HepG2 (cell line): ENCODE measurements around the gene DTYMK. TPM values are rescaled to one million over a fixed set of nuclear protein-coding genes. Genes with fewer than 3 reads are reported as not detected.

Experiments
- ASH2L ChIP-seq: fragments of 300-600, 200-600 bp; sonication (generic); IDR thresholded peaks from 2 replicates; pipeline ENCODE4 v1.7.0; 2017; ENCODE audit warnings: low read depth, mild to moderate bottlenecking, moderate library complexity, mixed read lengths, low read length; ENCODE audit not compliant: insufficient read length
- CCAR2 ChIP-seq: fragments of 200-400 bp; formaldehyde crosslinking; optimal IDR thresholded peaks from 2 replicates; pipeline ENCODE3; 2018; ENCODE audit warnings: low read depth, mild to moderate bottlenecking, low read length, moderate library complexity
- HMG20A ChIP-seq: IDR thresholded peaks from 2 replicates; pipeline ENCODE4 v1.6.1; 2016; ENCODE audit warnings: borderline replicate concordance
- HOXD1 ChIP-seq: sonication (generic); formaldehyde crosslinking; IDR thresholded peaks from 2 replicates; pipeline ENCODE4 v1.5.0; 2020; ENCODE audit warnings: missing genetic modification reagents
- KAT7 ChIP-seq: IDR thresholded peaks from 2 replicates; pipeline ENCODE4 v1.6.1; 2018; ENCODE audit warnings: borderline replicate concordance, missing compliant biosample characterization
- KDM4B ChIP-seq: sonication (generic); formaldehyde crosslinking; IDR thresholded peaks from 2 replicates; pipeline ENCODE4 v1.4.0; 2020; ENCODE audit warnings: missing genetic modification reagents
- KMT2B ChIP-seq: IDR thresholded peaks from 2 replicates; pipeline ENCODE4 v1.6.1; 2016; ENCODE audit warnings: missing genetic modification reagents, missing compliant biosample characterization
- PRDM10 ChIP-seq: sonication (generic); formaldehyde crosslinking; IDR thresholded peaks from 2 replicates; pipeline ENCODE4 v1.4.0; 2020; ENCODE audit warnings: low read depth, missing genetic modification reagents
- SMARCC2 ChIP-seq: fragments of 450-650 bp; IDR thresholded peaks from 2 replicates; pipeline ENCODE4 v1.6.1; 2017; ENCODE audit warnings: antibody characterized with exemption, mild to moderate bottlenecking
- TEAD3 ChIP-seq: optimal IDR thresholded peaks from 2 replicates; pipeline ENCODE3; 2016; ENCODE audit warnings: borderline replicate concordance
- THYN1 ChIP-seq: sonication (generic); formaldehyde crosslinking; IDR thresholded peaks from 2 replicates; pipeline ENCODE4 v1.8.1; 2023; ENCODE audit warnings: low read depth, mild to moderate bottlenecking, moderate library complexity, missing genetic modification reagents, borderline replicate concordance
- TMF1 ChIP-seq: sonication (generic); formaldehyde crosslinking; IDR thresholded peaks from 2 replicates; pipeline ENCODE4 v1.8.1; 2022; ENCODE audit warnings: low read depth, missing genetic modification reagents
- ZBTB20 ChIP-seq: sonication (generic); formaldehyde crosslinking; IDR thresholded peaks from 2 replicates; pipeline ENCODE4 v1.8.1; 2023; ENCODE audit warnings: missing genetic modification reagents, low read depth, mild to moderate bottlenecking, borderline replicate concordance
- ZFP1 ChIP-seq: IDR thresholded peaks from 2 replicates; pipeline ENCODE4 v1.6.1; 2016
- ZNF235 ChIP-seq: sonication (generic); formaldehyde crosslinking; IDR thresholded peaks from 2 replicates; pipeline ENCODE4 v1.8.1; 2023; ENCODE audit warnings: mild to moderate bottlenecking, missing genetic modification reagents, borderline replicate concordance
- ZNF280D ChIP-seq: sonication (generic); formaldehyde crosslinking; IDR thresholded peaks from 2 replicates; pipeline ENCODE4 v1.5.1; 2020; ENCODE audit warnings: mild to moderate bottlenecking, missing genetic modification reagents
- ZNF343 ChIP-seq: sonication (generic); formaldehyde crosslinking; IDR thresholded peaks from 2 replicates; pipeline ENCODE4 v1.4.0; 2020; ENCODE audit warnings: mild to moderate bottlenecking, missing genetic modification reagents
- ZNF350 ChIP-seq: sonication (generic); formaldehyde crosslinking; IDR thresholded peaks from 2 replicates; pipeline ENCODE4 v1.4.0; 2020; ENCODE audit warnings: mild to moderate bottlenecking, low read depth, missing genetic modification reagents, borderline replicate concordance
- ZNF512 ChIP-seq: sonication (generic); formaldehyde crosslinking; IDR thresholded peaks from 2 replicates; pipeline ENCODE4 v1.4.0; 2020; ENCODE audit warnings: mild to moderate bottlenecking, missing genetic modification reagents
- ZNF75D ChIP-seq: sonication (generic); formaldehyde crosslinking; IDR thresholded peaks from 2 replicates; pipeline ENCODE4 v1.8.1; 2023; ENCODE audit warnings: missing genetic modification reagents, mild to moderate bottlenecking, borderline replicate concordance
- polyA plus RNA-seq, 8 experiments: library from polyadenylated mRNA; depleted of rRNA in 3 of 8; stranded (reverse) in 7 of 8; unstranded in 1 of 8; fragments of >200 nt; fragmentation: Illumina TruSeq in 4 of 8; extraction: Trizol in 4 of 8; gene quantifications; 2 replicates each; pipeline versions ENCODE4 v1.2.1 to v1.2.3, GENCODE V29; 2011 to 2016; ENCODE audit warnings: low read depth in 4 of 8, missing spikeins in 1 of 8, mixed read lengths in 1 of 8; ENCODE audit not compliant: insufficient read depth in 1 of 8
- total RNA-seq, 5 experiments: library from RNA; depleted of rRNA; stranded (reverse); fragments of >200 nt; fragmentation: Illumina TruSeq; extraction: Trizol; gene quantifications; 2 replicates each; pipeline ENCODE4 v1.2.3, GENCODE V29; 2016; ENCODE audit warnings: low read depth in 1 of 5

Gene DTYMK
- total and polyA plus RNA-seq, 2 of the 13 experiments (the other 11 are each of a cell fraction or from before 2014, with no cell fraction given): 57.5 to 134 TPM

GRCh38 chr2:241636182-241637017 is 50.2 kb downstream of the DTYMK start (continued):
- TF ChIP-seq KDM4B (CRISPR knock-in tag) (peak; percentile 64; the same call in 1 of the 2 replicates), KMT2B (CRISPR knock-in tag) (peak; percentile 73), SMARCC2 (no peak), ZNF280D (peak; percentile 64; the same call in 1 of the 2 replicates), CCAR2 (no peak), TMF1 (CRISPR knock-in tag) (0 out of 2 replicates have a peak, but pooled peaks have one; percentile 23), ZNF350 (CRISPR knock-in tag) (peak; percentile 76; the same call in 1 of the 2 replicates), THYN1 (CRISPR knock-in tag) (no peak), ZNF235 (CRISPR knock-in tag) (peak; percentile 56; the same call in 1 of the 2 replicates), ZFP1 (0 out of 2 replicates have a peak, but pooled peaks have one; percentile 18), ZNF343 (CRISPR knock-in tag) (0 out of 2 replicates have a peak, but pooled peaks have one; percentile 50), ZNF75D (no peak), HOXD1 (CRISPR knock-in tag) (no peak; the same call in 1 of the 2 replicates), ASH2L (peak; percentile 91), HMG20A (CRISPR knock-in tag) (no peak), TEAD3 (CRISPR knock-in tag) (peak; percentile 43), ZBTB20 (CRISPR knock-in tag) (no peak), ZNF512 (CRISPR knock-in tag) (no peak), KAT7 (CRISPR knock-in tag) (peak; percentile 90; the same call in 1 of the 2 replicates), PRDM10 (no peak)
